A204.1 (cell line): ENCODE results near the gene ZACN.
"Not testable (repeated sequence)": the region's sequence is repeated elsewhere in the genome, so short reads cannot be mapped to it uniquely, and the experiment has no call there.

Experiments
- FAIRE-seq: peaks from 2 replicates; lab custom pipeline; 2012; peaks lifted over from hg19 to GRCh38; lab: Jason Lieb, UNC

Gene ZACN

GRCh38 chr17:76078860-76079534 lies at the start of gene ZACN:
Gene ZACN (plus strand): TSS chr17:76079182. CDS start chr17:76079265, 83 bp downstream.
- FAIRE-seq, result no peak

- no peak for FAIRE-seq
These were observed 46.8 kb upstream of the ZACN start for GRCh38 chr17:76032073-76032779.

GRCh38 chr17:76032780-76033108 lies 46.2 kb upstream of the ZACN start:
- no peak for FAIRE-seq

- FAIRE-seq, result no peak
These were observed 45.8 kb upstream of the ZACN start for GRCh38 chr17:76033139-76033538.

GRCh38 chr17:76034428-76035350 lies 44.3 kb upstream of the ZACN start:
- FAIRE-seq, result no peak

GRCh38 chr17:76036497-76037261 lies 42.3 kb upstream of the ZACN start:
- FAIRE-seq, result no peak

- no peak for FAIRE-seq
These were observed 40.9 kb upstream of the ZACN start for GRCh38 chr17:76038050-76038449.

- no peak for FAIRE-seq
These were observed 39.9 kb upstream of the ZACN start for GRCh38 chr17:76039121-76039520.

- no peak for FAIRE-seq
These were observed 38.6 kb upstream of the ZACN start for GRCh38 chr17:76040376-76040775.

- FAIRE-seq, result not testable (repeated sequence)
These were observed 36.1 kb upstream of the ZACN start for GRCh38 chr17:76042868-76043267.

- FAIRE-seq, result not testable (repeated sequence)
These were observed 34.4 kb upstream of the ZACN start for GRCh38 chr17:76044475-76045007.

- FAIRE-seq, result no peak
These were observed 32.9 kb upstream of the ZACN start for GRCh38 chr17:76046064-76046463.

- FAIRE-seq, result no peak
These were observed 30.9 kb upstream of the ZACN start for GRCh38 chr17:76048025-76048605.

GRCh38 chr17:76048711-76049110 lies 30.3 kb upstream of the ZACN start:
- no peak for FAIRE-seq

GRCh38 chr17:76049239-76049638 lies 29.7 kb upstream of the ZACN start:
- no peak for FAIRE-seq

- FAIRE-seq, result no peak
These were observed 29.0 kb upstream of the ZACN start for GRCh38 chr17:76049836-76050537.

GRCh38 chr17:76050538-76051467 lies 28.2 kb upstream of the ZACN start:
- FAIRE-seq, result no peak

- no peak for FAIRE-seq
These were observed 27.4 kb upstream of the ZACN start for GRCh38 chr17:76051561-76051960.

- FAIRE-seq, result no peak
These were observed 25.5 kb upstream of the ZACN start for GRCh38 chr17:76053246-76054111.
